Pancreas (tissue), 10 donors: ENCODE data around the gene ZNF267. TPM values are rescaled to one million over a fixed set of nuclear protein-coding genes. Genes with fewer than 3 reads are reported as not detected.
"Not testable (repeated sequence)": the region's sequence is repeated elsewhere in the genome, so short reads cannot be mapped to it uniquely, and the experiment has no call there.

Experiments
- ATAC-seq, 4 donors: fragments of 200-7000 bp; cut with Tn5 transposase; one replicate each; pipeline versions ENCODE4 v1.8.0 to v1.9.1; 2020; ENCODE audit warnings: mild to moderate bottlenecking in 4 of 4, moderate library complexity in 4 of 4
- DNase-seq, 6 donors: peaks; one replicate each; pipeline ENCODE4 v3.0.0-alpha.2; 2020
- FAIRE-seq: peaks from 2 replicates; lab custom pipeline; 2012; peaks lifted over from hg19 to GRCh38; lab: Jason Lieb, UNC
- H3K27ac ChIP-seq, 4 donors: fragments of 200-600 bp; sonication (generic); 1 replicate in 3 of 4; 2 replicates in 1 of 4; pipeline versions ENCODE4 v1.5.0 to v1.8.0; 2020
- H3K27me3 ChIP-seq, 4 donors: fragments of 200-600 bp; one replicate each; pipeline ENCODE4 v1.8.0; 2021
- H3K36me3 ChIP-seq, 3 donors: fragments of 200-600 bp; sonication (generic) in 1 of 3; one replicate each; pipeline versions ENCODE4 v1.5.0 to v1.8.0; 2020 to 2021
- H3K4me1 ChIP-seq, 3 donors: fragments of 200-600 bp; one replicate each; pipeline ENCODE4 v1.8.0; 2021
- H3K4me3 ChIP-seq, 4 donors: fragments of 200-600 bp; sonication (generic) in 2 of 4; one replicate each; pipeline versions ENCODE4 v1.5.0 to v1.8.0; 2020 to 2021
- H3K9me3 ChIP-seq, 4 donors: fragments of 200-600 bp; one replicate each; pipeline ENCODE4 v1.8.0; 2021
- CTCF ChIP-seq, 4 donors: fragments of 200-600 bp; sonication (generic) in 3 of 4; IDR thresholded peaks; one replicate each; pipeline versions ENCODE4 v1.5.0 to v1.8.0; 2021; ENCODE audit warnings: antibody characterized with exemption in 4 of 4
- WGBS, 2 donors: extraction: QIAGEN DNeasy Blood & Tissue Kit; methylation state at CpG; one replicate each; pipeline ENCODE4 v1.1.7; 2013; 5-methylcytosine and 5-hydroxymethylcytosine counted together
- intact Hi-C, 3 donors: fragments of 100-400 bp; cut with DNase I; formaldehyde crosslinking; loops; one replicate each; pipeline versions ENCODE4 v1.11.1 to v1.14.2; 2022
- polyA plus RNA-seq, 2 donors: library from polyadenylated mRNA; stranded (reverse); fragments of 200-250 nt; gene quantifications; one replicate each; pipeline ENCODE4 v1.2.3, GENCODE V29; 2013
- total RNA-seq, 6 donors: library from RNA; stranded (reverse); fragmentation: NEBNext Ultra II Directional in 4 of 6; extraction: Animal tissue kit (Norgen Biotek cat#: 25700) in 4 of 6; gene quantifications; one replicate each; pipeline versions ENCODE4 v1.2.1 to v1.2.4, GENCODE V29; 2021 to 2023
- donor health status: healthy with polysubstance abuse.
- donor health status: DM: no; HTN: no; CAD: no; lungs with moderate emphysema.
- donor health status: DM: no; HTN: no; CAD: no.
- donor health status: control.
- donor health status: control.
- donor health status: Bipolar disorder and iron deficiency.
- donor health status: DM: yes; HTN: yes; CAD: no.
- donor health status: DM: no; HTN: no; CAD: no.
- donor health status: DM: no; HTN: no; CAD: no.
- donor health status: DM: yes; HTN: yes; CAD: no.

ZNF267 gene
- total RNA-seq (10 to 100 TPM in 1 of 6 donors, 1 to 10 TPM in 5; 3.6 to 13.8 (median 6.0) TPM), polyA plus RNA-seq (1 to 10 TPM; 1.2 to 3.2 TPM)

DNA sequence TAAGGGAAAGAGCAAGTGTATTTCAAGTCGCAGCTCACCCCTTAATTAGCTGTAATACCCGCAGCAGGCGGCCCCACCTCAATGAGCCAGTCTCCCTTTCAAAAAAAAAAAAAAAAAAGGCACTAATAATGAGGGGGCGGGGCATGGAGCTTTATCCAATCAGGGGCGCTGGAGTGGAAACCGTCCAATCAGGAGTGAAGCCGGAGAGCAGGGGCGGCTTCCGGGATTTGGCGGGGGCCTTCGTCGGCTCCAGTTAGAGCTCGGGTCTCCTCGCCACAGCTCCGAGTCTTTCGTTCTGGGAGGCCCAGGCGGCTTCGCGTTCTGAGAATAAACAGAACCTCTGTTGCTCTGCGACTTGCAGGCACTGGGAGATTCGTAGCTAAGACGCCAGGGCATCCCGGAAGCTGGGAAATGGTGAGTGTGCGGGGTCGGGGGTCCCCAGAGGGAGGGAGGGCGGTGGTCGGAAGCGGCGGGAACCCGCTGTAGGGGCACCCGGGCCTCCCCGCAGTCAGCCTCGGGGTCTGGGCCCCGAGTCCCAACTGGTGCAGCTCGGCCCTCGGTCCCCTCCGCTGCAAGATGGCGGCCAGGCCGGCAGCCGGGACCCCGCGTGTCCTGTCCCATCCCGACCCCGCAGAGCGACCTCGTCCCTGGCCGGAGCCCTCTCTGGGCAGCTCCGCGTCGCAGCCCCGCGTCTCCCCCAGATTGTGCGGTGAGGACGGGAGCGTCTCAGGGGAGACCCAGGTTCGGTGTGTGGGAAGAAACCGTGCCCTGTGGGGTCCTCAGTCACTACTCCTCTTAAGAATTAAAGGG is at the start of gene ZNF267:
ZNF267 (plus strand) TSS at position 252 of the 810 bp plus-strand sequence; CDS start at position 412, 160 bp downstream.
- ATAC-seq = peak; percentile 92 to 98 (median 96)
- WGBS, 2 donors = 0 to 1% methylated on average over 56 to 57 of the region's 57 CpGs
- peak; percentile 89 to 96 (median 94) for DNase-seq
- Histone ChIP-seq H3K4me1 (peaks cover 0 to 42% (median 9%) of the 10 kb centered on the region in 3 donors), H3K4me3 (peak within 1 kb of the TSS; percentile 79 to 100 (median 98)), H3K9me3 (no peaks in the 10 kb centered on the region), H3K36me3 (no peaks in the 10 kb centered on the region), H3K27ac (peak within 1 kb of the TSS; percentile 69 to 96 (median 87)), H3K27me3 (no peaks in the 10 kb centered on the region)
- intact Hi-C loops = loop anchor here in 1 of 3 donors (10.0 kb wide), 1 partner anchor 61 kb away; no protein-coding TSS in a partner anchor
- TF ChIP-seq CTCF (IDR thresholded peaks at IDR 0.05) = no peak
- FAIRE-seq = no peak

GRCh38 chr16:31833047-31833446 is 40.6 kb upstream of the ZNF267 start:
- DNase-seq (no peak), ATAC-seq (no peak), FAIRE-seq (no peak)
- no peak overlapping the region for H3K4me3 ChIP-seq
- no peak overlapping the region for H3K27ac ChIP-seq
- no peaks in the 10 kb centered on the region for H3K36me3 ChIP-seq
- no peaks in the 10 kb centered on the region for H3K27me3 ChIP-seq
- TF ChIP-seq CTCF (IDR thresholded peaks at IDR 0.05) = no peak
- no peaks in the 10 kb centered on the region for H3K9me3 ChIP-seq
- no peaks in the 10 kb centered on the region for H3K4me1 ChIP-seq
- intact Hi-C loops = no loop called here
- 43 to 44% methylated on average over 3 of the region's 3 CpGs for WGBS, 2 donors

DNA sequence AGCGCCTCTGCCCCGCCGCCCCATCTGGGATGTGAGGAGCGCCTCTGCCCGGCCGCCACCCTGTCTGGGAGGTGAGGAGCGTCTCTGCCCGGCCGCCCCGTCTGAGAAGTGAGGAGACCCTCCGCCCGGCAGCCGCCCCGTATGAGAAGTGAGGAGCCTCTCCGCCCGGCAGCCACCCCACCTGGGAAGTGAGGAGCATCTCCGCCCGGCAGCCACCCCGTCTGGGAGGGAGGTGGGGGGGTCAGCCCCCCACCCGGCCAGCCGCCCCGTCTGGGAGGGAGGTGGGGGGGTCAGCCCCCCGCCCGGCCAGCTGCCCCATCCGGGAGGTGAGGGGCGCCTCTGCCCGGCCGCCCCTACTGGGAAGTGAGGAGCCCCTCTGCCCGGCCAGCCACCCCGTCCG is 37.2 kb upstream of the ZNF267 start:
- H3K27ac ChIP-seq, ATAC-seq, H3K4me1 ChIP-seq, H3K27me3 ChIP-seq, H3K36me3 ChIP-seq, FAIRE-seq, H3K4me3 ChIP-seq, intact Hi-C loops, DNase-seq, H3K9me3 ChIP-seq: not testable (repeated sequence)
- WGBS, 2 donors = 87 to 89% methylated on average over 11 to 22 of the region's 31 CpGs

- Histone ChIP-seq H3K9me3 (no peaks in the 10 kb centered on the region), H3K4me1 (no peaks in the 10 kb centered on the region), H3K27ac (no peak overlapping the region), H3K4me3 (no peak overlapping the region), H3K27me3 (no peaks in the 10 kb centered on the region), H3K36me3 (no peaks in the 10 kb centered on the region)
- no peak for FAIRE-seq
- no peak for ATAC-seq
- WGBS, 2 donors = 46 to 55% methylated on average over 7 of the region's 7 CpGs
- intact Hi-C loops = no loop called here
- no peak for TF ChIP-seq CTCF (IDR thresholded peaks at IDR 0.05)
- DNase-seq = no peak
These were observed 30.7 kb upstream of the ZNF267 start for GRCh38 chr16:31842864-31843263.

DNA sequence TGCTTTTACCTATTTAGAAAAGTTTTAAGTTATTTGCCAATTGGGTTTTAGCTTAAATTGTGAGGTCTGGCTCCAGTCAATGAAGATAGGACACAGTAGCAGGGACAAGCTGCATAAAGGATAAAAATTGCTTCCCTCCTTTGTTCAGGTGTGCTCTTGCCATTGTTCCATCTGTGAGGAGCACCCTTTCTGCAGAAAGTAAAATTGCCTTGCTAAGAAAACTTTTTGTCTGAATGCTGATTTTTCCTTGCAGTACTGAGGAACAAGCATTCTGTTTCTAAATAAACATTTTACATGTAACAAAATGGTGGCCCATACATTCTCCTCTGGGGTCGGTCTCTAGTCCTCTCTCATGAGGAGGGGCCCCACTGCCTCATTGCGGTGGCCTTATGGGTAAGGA is 25.0 kb upstream of the ZNF267 start:
- FAIRE-seq, ATAC-seq, H3K27ac ChIP-seq, intact Hi-C loops, H3K9me3 ChIP-seq, H3K27me3 ChIP-seq, H3K36me3 ChIP-seq, DNase-seq, H3K4me1 ChIP-seq, H3K4me3 ChIP-seq: not testable (repeated sequence)
- WGBS, 2 donors = 61 to 62% methylated on average over 2 of the region's 2 CpGs

- H3K9me3 ChIP-seq = no peaks in the 10 kb centered on the region
- intact Hi-C loops = no loop called here
- no peak for FAIRE-seq
These were observed 20.3 kb upstream of the ZNF267 start for GRCh38 chr16:31853291-31853690.

More at GRCh38 chr16:31853291-31853690, 20.3 kb upstream of the ZNF267 start:
- H3K27ac ChIP-seq = no peak overlapping the region
- no peak overlapping the region for H3K4me3 ChIP-seq
- H3K27me3 ChIP-seq = no peaks in the 10 kb centered on the region
- ATAC-seq = no peak
- no peak for DNase-seq
- H3K36me3 ChIP-seq = no peaks in the 10 kb centered on the region
- TF ChIP-seq CTCF (IDR thresholded peaks at IDR 0.05) = no peak
- 54 to 60% methylated on average over 2 of the region's 2 CpGs for whole genome bisulfite sequencing, 2 donors
- H3K4me1 ChIP-seq = no peaks in the 10 kb centered on the region
